ENCODE measurements around the gene GRM4. TPM values are rescaled to one million over a fixed set of nuclear protein-coding genes. Genes with fewer than 3 reads are reported as not detected.
"Not testable (repeated sequence)": the region's sequence is repeated elsewhere in the genome, so short reads cannot be mapped to it uniquely, and the experiment has no call there.

The GRM4 gene
- not detected for total RNA-seq

- ATAC-seq (ENCODE audit: insufficient number of reproducible peaks, low FRiP score, low read depth) (no peak), DNase-seq (ENCODE audit: low spot score) (no peak)
- Histone ChIP-seq H3K36me3 (no peaks in the 10 kb centered on the region), H3K9me3 (no peaks in the 10 kb centered on the region), H3K27me3 (replicated peaks; ENCODE audit: insufficient read depth) (peaks cover 21% of the 10 kb centered on the region), H3K4me3 (peak within 1 kb of the TSS; percentile 67), H3K27ac (no peak within 1 kb of the TSS), H3K4me1 (ENCODE audit: control insufficient read depth in 1 of 2, low read depth in 2 of 2) (peaks cover 14 to 29% of the 10 kb centered on the region in 2 donors)
- TF ChIP-seq CTCF (IDR thresholded peaks at IDR 0.05) = no peak
These were observed at the start of gene GRM4 for GRCh38 chr6:34146021-34146782. Gene GRM4 (minus strand): TSS chr6:34146087. CDS start chr6:34133496, 12,591 bp downstream.

- H3K27me3 ChIP-seq (replicated peaks; ENCODE audit: insufficient read depth) = no peaks in the 10 kb centered on the region
- H3K4me3 ChIP-seq = no peak overlapping the region
- TF ChIP-seq CTCF (IDR thresholded peaks at IDR 0.05) = no peak
- ATAC-seq (ENCODE audit: insufficient number of reproducible peaks, low FRiP score, low read depth) (no peak), DNase-seq (ENCODE audit: low spot score) (no peak)
- H3K9me3 ChIP-seq = no peaks in the 10 kb centered on the region
- no peaks in the 10 kb centered on the region for H3K36me3 ChIP-seq
- no peak overlapping the region for H3K27ac ChIP-seq
- peaks cover 0 to 4% of the 10 kb centered on the region in 2 donors for H3K4me1 ChIP-seq (ENCODE audit: control insufficient read depth in 1 of 2, low read depth in 2 of 2)
These were observed 48.9 kb upstream of the GRM4 start for GRCh38 chr6:34194772-34195171.

DNA sequence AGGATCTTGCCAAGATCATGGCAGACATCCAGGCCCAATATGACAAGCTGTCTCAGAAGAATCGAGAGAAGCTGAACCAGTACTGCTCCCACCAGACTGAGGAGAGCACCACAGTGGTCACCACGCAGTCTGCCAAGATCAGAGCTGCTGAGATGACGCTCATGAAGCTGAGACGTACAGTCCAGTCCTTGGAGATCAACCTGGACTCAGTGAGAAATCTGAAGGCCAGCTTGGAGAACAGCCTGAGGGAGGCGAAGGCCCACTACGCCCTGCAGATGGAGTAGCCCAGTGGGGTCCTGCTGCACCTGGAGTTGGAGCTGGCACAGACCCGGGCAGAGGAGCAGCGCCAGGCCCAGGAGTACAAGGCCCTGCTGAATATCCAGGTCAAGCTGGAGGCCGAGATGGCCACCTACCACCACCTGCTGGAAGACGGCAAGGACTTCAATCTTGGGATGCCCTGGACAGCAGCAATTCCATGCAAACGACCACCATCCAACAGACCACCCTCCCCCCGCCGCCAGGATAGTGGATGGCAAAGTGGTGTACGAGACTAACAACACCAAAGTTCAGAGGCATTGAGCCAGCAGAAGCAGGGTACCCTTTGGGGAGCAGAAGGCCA lies 44.7 kb upstream of the GRM4 start:
- ATAC-seq (ENCODE audit: insufficient number of reproducible peaks, low FRiP score, low read depth) (no peak), DNase-seq (ENCODE audit: low spot score) (no peak)
- Histone ChIP-seq H3K9me3 (no peaks in the 10 kb centered on the region), H3K4me3 (no peak overlapping the region), H3K27ac (no peak overlapping the region), H3K36me3 (no peaks in the 10 kb centered on the region), H3K4me1 (ENCODE audit: control insufficient read depth in 1 of 2, low read depth in 2 of 2) (no peaks in the 10 kb centered on the region), H3K27me3 (replicated peaks; ENCODE audit: insufficient read depth) (no peaks in the 10 kb centered on the region)
- no peak for TF ChIP-seq CTCF (IDR thresholded peaks at IDR 0.05)

DNA sequence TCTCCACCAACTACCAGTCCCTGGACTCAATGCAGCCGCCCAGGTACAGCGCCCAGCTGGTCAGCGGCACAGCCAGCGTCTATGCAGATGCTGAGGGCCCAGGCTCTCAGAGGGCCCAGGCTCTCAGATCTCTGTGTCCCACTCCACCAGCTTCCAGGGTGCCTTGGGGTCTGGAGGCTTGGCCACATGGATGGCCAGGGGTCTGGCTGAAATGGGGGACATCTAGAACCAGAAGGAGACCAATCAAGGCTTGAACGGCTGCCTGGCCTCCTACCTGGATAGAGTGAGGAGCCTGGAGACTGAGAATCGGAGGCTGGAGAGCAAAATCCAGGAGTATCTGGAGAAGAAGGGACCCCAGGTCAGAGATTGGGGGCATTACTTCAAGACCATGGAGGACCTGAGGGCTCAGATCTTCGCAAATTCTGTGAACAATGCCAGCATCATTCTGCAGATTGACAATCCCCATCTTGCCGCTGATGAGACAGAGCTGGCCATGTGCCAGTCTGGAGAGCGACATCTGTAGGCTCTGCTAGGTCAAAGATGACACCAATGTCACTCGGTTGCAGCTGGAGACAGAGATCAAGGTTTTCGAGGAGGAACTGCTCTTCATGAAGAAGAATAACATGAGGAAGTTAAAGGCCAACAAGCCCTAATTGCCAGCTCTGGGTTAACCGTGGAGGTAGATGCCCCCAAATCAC lies 44.1 kb upstream of the GRM4 start:
- TF ChIP-seq CTCF (IDR thresholded peaks at IDR 0.05) = no peak
- Histone ChIP-seq H3K27me3 (replicated peaks; ENCODE audit: insufficient read depth) (no peaks in the 10 kb centered on the region), H3K36me3 (no peaks in the 10 kb centered on the region), H3K4me3 (no peak overlapping the region), H3K4me1 (ENCODE audit: control insufficient read depth in 1 of 2, low read depth in 2 of 2) (no peaks in the 10 kb centered on the region), H3K27ac (no peak overlapping the region), H3K9me3 (no peaks in the 10 kb centered on the region)
- no peak for DNase-seq (ENCODE audit: low spot score)
- no peak for ATAC-seq (ENCODE audit: insufficient number of reproducible peaks, low FRiP score, low read depth)

GRCh38 chr6:34184726-34185125 lies 38.8 kb upstream of the GRM4 start:
- H3K36me3 ChIP-seq; ATAC-seq (ENCODE audit: insufficient number of reproducible peaks, low FRiP score, low read depth); H3K27ac ChIP-seq; H3K9me3 ChIP-seq; H3K4me1 ChIP-seq (ENCODE audit: control insufficient read depth in 1 of 2, low read depth in 2 of 2); H3K4me3 ChIP-seq; H3K27me3 ChIP-seq (replicated peaks; ENCODE audit: insufficient read depth); DNase-seq (ENCODE audit: low spot score): not testable (repeated sequence)

Measured in thoracic aorta (tissue), 2 donors.